Measurements from ENCODE around the gene FAM200C. TPM values are rescaled to one million over a fixed set of nuclear protein-coding genes. Genes with fewer than 3 reads are reported as not detected.

FAM200C gene
- total and polyA plus RNA-seq, 9 of the 15 experiments (the other 6 are each of a cell fraction or from before 2014, with no cell fraction given) = 1.3 to 7.0 (median 1.8) TPM

- TF ChIP-seq, protein P1, sequence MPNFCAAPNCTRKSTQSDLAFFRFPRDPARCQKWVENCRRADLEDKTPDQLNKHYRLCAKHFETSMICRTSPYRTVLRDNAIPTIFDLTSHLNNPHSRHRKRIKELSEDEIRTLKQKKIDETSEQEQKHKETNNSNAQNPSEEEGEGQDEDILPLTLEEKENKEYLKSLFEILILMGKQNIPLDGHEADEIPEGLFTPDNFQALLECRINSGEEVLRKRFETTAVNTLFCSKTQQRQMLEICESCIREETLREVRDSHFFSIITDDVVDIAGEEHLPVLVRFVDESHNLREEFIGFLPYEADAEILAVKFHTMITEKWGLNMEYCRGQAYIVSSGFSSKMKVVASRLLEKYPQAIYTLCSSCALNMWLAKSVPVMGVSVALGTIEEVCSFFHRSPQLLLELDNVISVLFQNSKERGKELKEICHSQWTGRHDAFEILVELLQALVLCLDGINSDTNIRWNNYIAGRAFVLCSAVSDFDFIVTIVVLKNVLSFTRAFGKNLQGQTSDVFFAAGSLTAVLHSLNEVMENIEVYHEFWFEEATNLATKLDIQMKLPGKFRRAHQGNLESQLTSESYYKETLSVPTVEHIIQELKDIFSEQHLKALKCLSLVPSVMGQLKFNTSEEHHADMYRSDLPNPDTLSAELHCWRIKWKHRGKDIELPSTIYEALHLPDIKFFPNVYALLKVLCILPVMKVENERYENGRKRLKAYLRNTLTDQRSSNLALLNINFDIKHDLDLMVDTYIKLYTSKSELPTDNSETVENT (CRISPR knock-in tag; IDR thresholded peaks at IDR 0.05) = no peak
- TF ChIP-seq, protein P2, sequence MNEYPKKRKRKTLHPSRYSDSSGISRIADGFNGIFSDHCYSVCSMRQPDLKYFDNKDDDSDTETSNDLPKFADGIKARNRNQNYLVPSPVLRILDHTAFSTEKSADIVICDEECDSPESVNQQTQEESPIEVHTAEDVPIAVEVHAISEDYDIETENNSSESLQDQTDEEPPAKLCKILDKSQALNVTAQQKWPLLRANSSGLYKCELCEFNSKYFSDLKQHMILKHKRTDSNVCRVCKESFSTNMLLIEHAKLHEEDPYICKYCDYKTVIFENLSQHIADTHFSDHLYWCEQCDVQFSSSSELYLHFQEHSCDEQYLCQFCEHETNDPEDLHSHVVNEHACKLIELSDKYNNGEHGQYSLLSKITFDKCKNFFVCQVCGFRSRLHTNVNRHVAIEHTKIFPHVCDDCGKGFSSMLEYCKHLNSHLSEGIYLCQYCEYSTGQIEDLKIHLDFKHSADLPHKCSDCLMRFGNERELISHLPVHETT (CRISPR knock-in tag; conservative IDR thresholded peaks at IDR 0.05 in 1 of 2, IDR thresholded peaks at IDR 0.05 in 1 of 2) = no peak
- peak; percentile 68 for TF ChIP-seq CBFA2T3 (IDR thresholded peaks at IDR 0.05)
- peak; percentile 31; the same call in 1 of the 2 replicates for TF ChIP-seq SOX6 (IDR thresholded peaks at IDR 0.05)
- no peak for TF ChIP-seq ZNF830 (CRISPR knock-in tag; IDR thresholded peaks at IDR 0.05)
- TF ChIP-seq, protein P3, sequence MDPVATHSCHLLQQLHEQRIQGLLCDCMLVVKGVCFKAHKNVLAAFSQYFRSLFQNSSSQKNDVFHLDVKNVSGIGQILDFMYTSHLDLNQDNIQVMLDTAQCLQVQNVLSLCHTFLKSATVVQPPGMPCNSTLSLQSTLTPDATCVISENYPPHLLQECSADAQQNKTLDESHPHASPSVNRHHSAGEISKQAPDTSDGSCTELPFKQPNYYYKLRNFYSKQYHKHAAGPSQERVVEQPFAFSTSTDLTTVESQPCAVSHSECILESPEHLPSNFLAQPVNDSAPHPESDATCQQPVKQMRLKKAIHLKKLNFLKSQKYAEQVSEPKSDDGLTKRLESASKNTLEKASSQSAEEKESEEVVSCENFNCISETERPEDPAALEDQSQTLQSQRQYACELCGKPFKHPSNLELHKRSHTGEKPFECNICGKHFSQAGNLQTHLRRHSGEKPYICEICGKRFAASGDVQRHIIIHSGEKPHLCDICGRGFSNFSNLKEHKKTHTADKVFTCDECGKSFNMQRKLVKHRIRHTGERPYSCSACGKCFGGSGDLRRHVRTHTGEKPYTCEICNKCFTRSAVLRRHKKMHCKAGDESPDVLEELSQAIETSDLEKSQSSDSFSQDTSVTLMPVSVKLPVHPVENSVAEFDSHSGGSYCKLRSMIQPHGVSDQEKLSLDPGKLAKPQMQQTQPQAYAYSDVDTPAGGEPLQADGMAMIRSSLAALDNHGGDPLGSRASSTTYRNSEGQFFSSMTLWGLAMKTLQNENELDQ (CRISPR knock-in tag; IDR thresholded peaks at IDR 0.05; ENCODE audit: borderline replicate concordance) = no peak
- no peak for TF ChIP-seq STAT5B (CRISPR knock-in tag; IDR thresholded peaks at IDR 0.05)
- peak; percentile 75 for TF ChIP-seq ARID1B (IDR thresholded peaks at IDR 0.05)
- no peak for TF ChIP-seq E2F5 (CRISPR knock-in tag; IDR thresholded peaks at IDR 0.05)
- TF ChIP-seq NFIC (IDR thresholded peaks at IDR 0.05) = peak; percentile 71
- TF ChIP-seq ASH1L (IDR thresholded peaks at IDR 0.05; ENCODE audit: borderline replicate concordance, low read depth, partially characterized antibody) = no peak
- TF ChIP-seq SRSF1 (IDR thresholded peaks at IDR 0.05; ENCODE audit: low read depth, low read length) = no peak
- no peak for TF ChIP-seq ARID2 (IDR thresholded peaks at IDR 0.05)
- TF ChIP-seq GMEB1 (CRISPR knock-in tag; IDR thresholded peaks at IDR 0.05) = no peak
- no peak for TF ChIP-seq ATF3 (IDR thresholded peaks at IDR 0.05)
- no peak for TF ChIP-seq ATF3 (CRISPR knock-in tag; conservative IDR thresholded peaks at IDR 0.05)
- no peak for TF ChIP-seq ARHGAP35 (IDR thresholded peaks at IDR 0.05; ENCODE audit: partially characterized antibody)
- no peak for TF ChIP-seq ZKSCAN8 (CRISPR knock-in tag; IDR thresholded peaks at IDR 0.05)
Observed at GRCh38 chr5:160436017-160436416, 36.2 kb upstream of the FAM200C start (continued).

Data from K562 (cell line).